B cell (primary cell): ENCODE measurements around the gene GCFC2. TPM values are rescaled to one million over a fixed set of nuclear protein-coding genes. Genes with fewer than 3 reads are reported as not detected.
"Not testable (repeated sequence)": the region's sequence is repeated elsewhere in the genome, so short reads cannot be mapped to it uniquely, and the experiment has no call there.

Experiments used
- ATAC-seq: fragments of 200-7000 bp; cut with Tn5 transposase; one replicate; pipeline ENCODE4 v1.10.0; 2021; ENCODE audit warnings: low read depth, mild to moderate bottlenecking, moderate number of reproducible peaks, moderate library complexity
- CTCF ChIA-PET: fragments of 350-600 bp; sonication (Branson Sonifier 250); formaldehyde crosslinking; loops from one replicate; lab custom pipeline; 2021; ENCODE audit warnings: antibody characterized with exemption, inconsistent platforms; lab: Charles Lee
- POLR2A ChIA-PET: fragments of 350-600 bp; sonication (Branson Sonifier 250); formaldehyde crosslinking; loops from one replicate; lab custom pipeline; 2021; ENCODE audit warnings: antibody characterized with exemption; lab: Charles Lee
- DNase-seq: peaks from one replicate; pipeline ENCODE4 v3.0.0; 2013
- H2AFZ ChIP-seq: 2 replicates; pipeline ENCODE4 v1.6.1; 2012; ENCODE audit warnings: mild to moderate bottlenecking, low read depth, low read length; ENCODE audit not compliant: insufficient read depth, poor library complexity, severe bottlenecking
- H3K27ac ChIP-seq, 2 donors: 1 replicate in 1 of 2; 2 replicates in 1 of 2; pipeline ENCODE4 v1.5.1; 2012 to 2013; ENCODE audit warnings: low read length in 2 of 2, mild to moderate bottlenecking in 2 of 2, moderate library complexity in 1 of 2
- H3K27me3 ChIP-seq, 4 experiments: fragments of 200-600 bp in 1 of 4; sonication (generic) in 1 of 4; replicated peaks in 1 of 4; 1 replicate in 2 of 4; 2 replicates in 2 of 4; pipeline versions ENCODE4 v1.6.1 to v1.7.0; 2013 to 2016; ENCODE audit warnings: low read length in 3 of 4, mild to moderate bottlenecking in 2 of 4, mixed read lengths in 1 of 4, moderate library complexity in 1 of 4; ENCODE audit not compliant: insufficient read depth in 4 of 4, control insufficient read depth in 3 of 4; ENCODE audit errors: control extremely low read depth in 1 of 4
- H3K36me3 ChIP-seq, 2 experiments: replicated peaks in 1 of 2; 1 replicate in 1 of 2; 2 replicates in 1 of 2; pipeline versions ENCODE4 v1.6.1 to v1.7.1; 2013; ENCODE audit warnings: low read length in 1 of 2; ENCODE audit not compliant: insufficient read depth in 2 of 2, control insufficient read depth in 1 of 2; ENCODE audit errors: control extremely low read depth in 1 of 2, extremely low read depth in 1 of 2
- H3K4me1 ChIP-seq, 2 donors: fragments of 200-600 bp in 1 of 2; sonication (generic) in 1 of 2; 1 replicate in 1 of 2; 2 replicates in 1 of 2; pipeline versions ENCODE4 v1.5.1 to v1.6.1; 2013 to 2017; ENCODE audit warnings: low read length in 2 of 2; ENCODE audit not compliant: control insufficient read depth in 2 of 2, insufficient read depth in 2 of 2
- H3K4me2 ChIP-seq: replicated peaks from 2 replicates; pipeline ENCODE3; 2012; ENCODE audit warnings: mild to moderate bottlenecking, low read depth, low read length; ENCODE audit not compliant: poor library complexity, severe bottlenecking
- H3K4me3 ChIP-seq, 5 experiments: fragments of 200-600 bp in 1 of 5; sonication (generic) in 1 of 5; 1 replicate in 3 of 5; 2 replicates in 2 of 5; pipeline versions ENCODE4 v1.5.1 to v1.7.0; 2011 to 2016; ENCODE audit warnings: low read length in 4 of 5, mild to moderate bottlenecking in 4 of 5, low read depth in 2 of 5, control low read depth in 1 of 5, moderate library complexity in 1 of 5; ENCODE audit not compliant: insufficient read depth in 1 of 5; ENCODE audit errors: control extremely low read depth in 1 of 5, extremely low read depth in 1 of 5
- H3K79me2 ChIP-seq: fragments of 200-600 bp; sonication (generic); one replicate; pipeline ENCODE4 v1.6.0; 2016; ENCODE audit warnings: low read length; ENCODE audit not compliant: control insufficient read depth, insufficient read depth
- H3K9ac ChIP-seq: fragments of 200-600 bp; sonication (generic); 2 replicates; pipeline ENCODE4 v1.6.1; 2017; ENCODE audit warnings: mild to moderate bottlenecking, low read length, moderate library complexity
- H3K9me3 ChIP-seq, 3 donors: one replicate each; pipeline versions ENCODE4 v1.6.1 to v1.7.1; 2013; ENCODE audit warnings: low read length in 2 of 3; ENCODE audit not compliant: control insufficient read depth in 2 of 3, insufficient read depth in 1 of 3; ENCODE audit errors: control extremely low read depth in 1 of 3
- H4K20me1 ChIP-seq: 2 replicates; pipeline ENCODE4 v1.6.0; 2012; ENCODE audit warnings: mild to moderate bottlenecking, low read length; ENCODE audit not compliant: insufficient read depth, control insufficient read depth, poor library complexity, severe bottlenecking
- H3K27ac Mint-ChIP-seq: one replicate; pipeline ENCODE4 v1.8.0; 2021; ENCODE audit warnings: mixed read lengths
- H3K27me3 Mint-ChIP-seq: one replicate; pipeline ENCODE4 v1.8.0; 2021; ENCODE audit warnings: mixed read lengths
- H3K4me1 Mint-ChIP-seq: one replicate; pipeline ENCODE4 v1.8.0; 2021; ENCODE audit warnings: mixed read lengths
- H3K4me3 Mint-ChIP-seq: one replicate; pipeline ENCODE4 v1.8.0; 2021; ENCODE audit warnings: mixed read lengths
- H3K9me3 Mint-ChIP-seq: one replicate; pipeline ENCODE4 v1.8.0; 2022; ENCODE audit warnings: mixed read lengths; ENCODE audit not compliant: insufficient read depth
- CTCF ChIP-seq: fragments of 200-600 bp; IDR thresholded peaks from one replicate; pipeline ENCODE4 v1.8.0; 2022; ENCODE audit warnings: antibody characterized with exemption, mild to moderate bottlenecking
- EZH2 ChIP-seq: IDR thresholded peaks from 2 replicates; pipeline ENCODE4 v1.6.1; 2012; ENCODE audit warnings: borderline replicate concordance, low read depth, mild to moderate bottlenecking, moderate library complexity, low read length; ENCODE audit not compliant: insufficient read depth, poor library complexity, severe bottlenecking
- WGBS: methylation state at CpG from one replicate; pipeline ENCODE4 v1.1.5; 2013; ENCODE audit warnings: missing lambda C conversion rate; ENCODE audit not compliant: insufficient coverage; 5-methylcytosine and 5-hydroxymethylcytosine counted together
- intact Hi-C: fragments of 100-400 bp; cut with micrococcal nuclease; formaldehyde crosslinking; loops from one replicate; pipeline ENCODE4 v1.10.0; 2022
- polyA plus RNA-seq: library from polyadenylated mRNA; depleted of rRNA; stranded (reverse); fragments of >200 nt; gene quantifications from 2 replicates; pipeline ENCODE4 v1.2.3, GENCODE V29; 2012
- total RNA-seq, 2 donors: library from RNA; stranded (reverse); fragments of 120-200 nt in 1 of 2; gene quantifications; 1 replicate in 1 of 2; 2 replicates in 1 of 2; pipeline versions ENCODE4 v1.2.3 to v1.2.4, GENCODE V29; 2013 to 2022

GCFC2 gene
- total and polyA plus RNA-seq, 2 donors (not counting 1 experiment from before 2014, with no cell fraction given): 11.9 to 20.4 TPM

GRCh38 chr2:75676464-75676863 lies 34.3 kb downstream of the GCFC2 start:
- CTCF ChIA-PET: interaction anchor here (0.7 to 6.3 kb wide), 10 partner anchors 8 to 1277 kb away, joined by 3 to 30 read pairs (median 4); partner anchors contain the start of gene MRPL19
- TF ChIP-seq EZH2 (no peak), CTCF (no peak)
- intact Hi-C loops: loop anchor here (5.0 kb wide), 1 partner anchor 36 kb away; the partner anchor contains the start of gene GCFC2

GRCh38 chr2:75675908-75676307 lies 34.8 kb downstream of the GCFC2 start:
- peaks cover 7% of the 10 kb centered on the region for H3K4me1 Mint-ChIP-seq
- no peak overlapping the region for H3K4me3 Mint-ChIP-seq
- TF ChIP-seq CTCF (no peak), EZH2 (no peak)
- H3K4me1 ChIP-seq: peaks cover 0 to 2% of the 10 kb centered on the region in 2 donors
- DNase-seq (no peak), ATAC-seq (no peak)
- no peaks in the 10 kb centered on the region for H3K27me3 ChIP-seq
- no peaks in the 10 kb centered on the region for H3K27me3 Mint-ChIP-seq
- H3K9me3 Mint-ChIP-seq: no peaks in the 10 kb centered on the region
- H3K4me3 ChIP-seq: no peak overlapping the region
- no peak overlapping the region for H3K4me2 ChIP-seq
- H2AFZ ChIP-seq: no peak overlapping the region
- intact Hi-C loops: loop anchor here (5.0 kb wide), 1 partner anchor 36 kb away; the partner anchor contains the start of gene GCFC2
- H3K9me3 ChIP-seq: no peaks in the 10 kb centered on the region
- ChIA-PET POLR2A (no interaction called here), CTCF (interaction anchor here (0.7 to 6.3 kb wide), 4 partner anchors 22 to 1278 kb away, joined by 3 to 30 read pairs (median 4); no protein-coding TSS in a partner anchor)
- no CpG with 5 or more reads among the region's 3 CpGs for WGBS
- H3K36me3 ChIP-seq: peaks cover 0 to 27% of the 10 kb centered on the region in 2 experiments
- H3K27ac Mint-ChIP-seq: no peak overlapping the region
- no peaks in the 10 kb centered on the region for H4K20me1 ChIP-seq
- no peaks in the 10 kb centered on the region for H3K79me2 ChIP-seq
- H3K27ac ChIP-seq: no peak overlapping the region
- H3K9ac ChIP-seq: no peak overlapping the region

More at GRCh38 chr2:75676464-75676863, 34.3 kb downstream of the GCFC2 start:
- no peak overlapping the region for H3K27ac ChIP-seq
- no peaks in the 10 kb centered on the region for H3K9me3 Mint-ChIP-seq
- H3K27me3 ChIP-seq: no peaks in the 10 kb centered on the region
- no peak overlapping the region for H2AFZ ChIP-seq
- no CpG with 5 or more reads among the region's 3 CpGs for WGBS
- no peaks in the 10 kb centered on the region for H3K79me2 ChIP-seq
- no peak overlapping the region for H3K4me3 ChIP-seq
- H3K9ac ChIP-seq: no peak overlapping the region
- POLR2A ChIA-PET: no interaction called here
- DNase-seq (no peak), ATAC-seq (no peak)
- H3K36me3 ChIP-seq: peaks cover 0 to 21% of the 10 kb centered on the region in 2 experiments
- H3K27me3 Mint-ChIP-seq: no peaks in the 10 kb centered on the region
- no peak overlapping the region for H3K4me2 ChIP-seq
- no peaks in the 10 kb centered on the region for H3K9me3 ChIP-seq
- H3K4me1 ChIP-seq: peaks cover 0 to 2% of the 10 kb centered on the region in 2 donors
- H4K20me1 ChIP-seq: no peaks in the 10 kb centered on the region
- peaks cover 7% of the 10 kb centered on the region for H3K4me1 Mint-ChIP-seq
- no peak overlapping the region for H3K4me3 Mint-ChIP-seq
- H3K27ac Mint-ChIP-seq: no peak overlapping the region

- H3K4me3 ChIP-seq, H3K9me3 ChIP-seq, H4K20me1 ChIP-seq, H2AFZ ChIP-seq, H3K27me3 Mint-ChIP-seq, H3K79me2 ChIP-seq, H3K9ac ChIP-seq, H3K27ac ChIP-seq, POLR2A ChIA-PET, H3K4me1 ChIP-seq, H3K4me3 Mint-ChIP-seq, H3K27ac Mint-ChIP-seq, H3K4me1 Mint-ChIP-seq, ATAC-seq, H3K9me3 Mint-ChIP-seq, H3K27me3 ChIP-seq, H3K4me2 ChIP-seq, DNase-seq: not testable (repeated sequence)
- H3K36me3 ChIP-seq: peaks cover 0 to 28% of the 10 kb centered on the region in 2 experiments
- intact Hi-C loops: loop anchor here (5.0 kb wide), 1 partner anchor 37 kb away; the partner anchor contains the start of gene GCFC2
- CTCF ChIA-PET: interaction anchor here (0.7 to 6.3 kb wide), 4 partner anchors 9 to 113 kb away, joined by 3 to 30 read pairs (median 4); no protein-coding TSS in a partner anchor
- WGBS: no CpG with 5 or more reads among the region's 4 CpGs
These were observed 35.3 kb downstream of the GCFC2 start for GRCh38 chr2:75675423-75675822.
